VCaP (cell line): Measurements from ENCODE around the gene BMPR1B.

Source experiments
- H3K27ac ChIP-seq: fragments of 450-650 bp; 2 replicates; pipeline ENCODE4 v1.5.1; 2017
- TF ChIP-seq, protein P1 (sequence below): fragments of 450-650 bp; conservative IDR thresholded peaks from 2 replicates; pipeline ENCODE4 v1.5.1; 2017; ENCODE audit warnings: mild to moderate bottlenecking, moderate library complexity

The BMPR1B gene

GRCh38 chr4:94744850-94745249, 12.9 kb upstream of the BMPR1B start:
- TF ChIP-seq, protein P1, sequence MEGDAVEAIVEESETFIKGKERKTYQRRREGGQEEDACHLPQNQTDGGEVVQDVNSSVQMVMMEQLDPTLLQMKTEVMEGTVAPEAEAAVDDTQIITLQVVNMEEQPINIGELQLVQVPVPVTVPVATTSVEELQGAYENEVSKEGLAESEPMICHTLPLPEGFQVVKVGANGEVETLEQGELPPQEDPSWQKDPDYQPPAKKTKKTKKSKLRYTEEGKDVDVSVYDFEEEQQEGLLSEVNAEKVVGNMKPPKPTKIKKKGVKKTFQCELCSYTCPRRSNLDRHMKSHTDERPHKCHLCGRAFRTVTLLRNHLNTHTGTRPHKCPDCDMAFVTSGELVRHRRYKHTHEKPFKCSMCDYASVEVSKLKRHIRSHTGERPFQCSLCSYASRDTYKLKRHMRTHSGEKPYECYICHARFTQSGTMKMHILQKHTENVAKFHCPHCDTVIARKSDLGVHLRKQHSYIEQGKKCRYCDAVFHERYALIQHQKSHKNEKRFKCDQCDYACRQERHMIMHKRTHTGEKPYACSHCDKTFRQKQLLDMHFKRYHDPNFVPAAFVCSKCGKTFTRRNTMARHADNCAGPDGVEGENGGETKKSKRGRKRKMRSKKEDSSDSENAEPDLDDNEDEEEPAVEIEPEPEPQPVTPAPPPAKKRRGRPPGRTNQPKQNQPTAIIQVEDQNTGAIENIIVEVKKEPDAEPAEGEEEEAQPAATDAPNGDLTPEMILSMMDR: no peak

DNA sequence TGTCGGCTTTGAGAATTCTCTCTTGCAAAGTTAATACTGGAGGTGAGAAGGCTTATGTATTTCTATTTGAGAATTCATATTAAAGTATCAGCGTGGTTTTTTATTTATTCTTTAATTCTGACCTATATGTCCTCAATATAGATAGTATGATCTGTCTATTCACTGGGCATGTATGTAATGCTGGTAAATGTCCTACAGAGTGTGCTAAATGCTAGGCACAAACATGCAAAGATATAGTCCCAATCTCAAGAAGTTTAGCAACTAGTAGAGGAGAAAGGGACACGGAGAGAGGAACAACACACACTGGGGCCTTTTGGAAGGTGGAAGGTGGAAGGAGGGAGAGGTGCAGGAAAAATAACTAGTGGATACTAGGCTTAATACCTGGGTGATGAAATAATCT, 11.0 kb upstream of the BMPR1B start:
- TF ChIP-seq, protein P1: peak; percentile 34; the same call in 1 of the 2 replicates
- H3K27ac ChIP-seq: no peak overlapping the region

More at GRCh38 chr4:94744850-94745249, 12.9 kb upstream of the BMPR1B start:
- no peak overlapping the region for H3K27ac ChIP-seq

GRCh38 chr4:94758141-94758699, 465 bp downstream of the BMPR1B start:
- TF ChIP-seq, protein P1: no peak
- H3K27ac ChIP-seq: peak overlapping the region; percentile 99

- H3K27ac ChIP-seq: peak overlapping the region; percentile 99
- TF ChIP-seq, protein P1: no peak
Measured at GRCh38 chr4:94758700-94759399, 1.1 kb downstream of the BMPR1B start.

GRCh38 chr4:94759767-94760211, 2.0 kb downstream of the BMPR1B start:
- TF ChIP-seq, protein P1: no peak
- peak overlapping the region; percentile 99 for H3K27ac ChIP-seq

GRCh38 chr4:94762326-94762725, 4.6 kb downstream of the BMPR1B start:
- peak overlapping the region; percentile 99 for H3K27ac ChIP-seq
- TF ChIP-seq, protein P1: no peak

DNA sequence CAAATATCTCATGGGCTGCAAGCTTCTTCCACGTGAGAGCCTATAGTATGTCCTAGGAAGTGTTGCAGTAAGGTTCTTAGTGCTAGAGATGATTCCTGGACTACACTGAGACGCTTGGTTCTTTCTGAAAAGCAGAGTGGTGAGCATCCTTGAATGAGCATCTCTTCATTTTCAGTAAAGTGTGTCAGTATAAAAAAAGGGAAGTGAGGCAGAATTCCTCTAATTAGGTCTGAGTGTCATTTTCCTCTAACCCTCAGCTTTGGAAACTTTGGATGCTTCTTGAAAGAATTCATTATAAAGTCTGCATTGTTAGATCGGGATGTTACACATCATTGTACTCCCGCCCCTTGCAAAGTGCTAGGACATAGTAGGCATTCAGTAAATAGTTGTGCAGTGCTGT, 5.2 kb downstream of the BMPR1B start:
- peak overlapping the region; percentile 99 for H3K27ac ChIP-seq
- TF ChIP-seq, protein P1: no peak
